ENCODE results near the gene DDR1. TPM values are rescaled to one million over a fixed set of nuclear protein-coding genes. Genes with fewer than 3 reads are reported as not detected.

Gene DDR1
- total RNA-seq, 1 experiment from 2014 or later: 0.15 TPM

GRCh38 chr6:30894381-30894780 lies 10.1 kb downstream of the DDR1 start:
- no peak overlapping the region for H3K27ac ChIP-seq (ENCODE audit: low read length)
- H4K20me1 ChIP-seq (ENCODE audit: insufficient read depth, low read depth, low read length): no peaks in the 10 kb centered on the region
- H3K36me3 ChIP-seq (ENCODE audit: insufficient read depth, low read length): no peaks in the 10 kb centered on the region
- no peaks in the 10 kb centered on the region for H3K4me1 ChIP-seq (ENCODE audit: low read length)
- no peaks in the 10 kb centered on the region for H3K79me2 ChIP-seq (ENCODE audit: low read length)
- no peak for DNase-seq
- no peak overlapping the region for H2AFZ ChIP-seq (ENCODE audit: low read length)
- no peak overlapping the region for H3K4me2 ChIP-seq (ENCODE audit: low read depth, low read length, poor library complexity, severe bottlenecking)
- no peaks in the 10 kb centered on the region for H3K27me3 ChIP-seq (ENCODE audit: low read length)
- H3K9ac ChIP-seq (ENCODE audit: low read length): no peak overlapping the region
- no peak overlapping the region for H3K4me3 ChIP-seq (ENCODE audit: low read length)
- no peaks in the 10 kb centered on the region for H3K9me3 ChIP-seq (ENCODE audit: low read length)
- no peaks in the 10 kb centered on the region for H3K9me2 ChIP-seq (replicated peaks; ENCODE audit: insufficient read depth, low read length)

- Histone ChIP-seq H3K27me3 (ENCODE audit: low read length) (no peaks in the 10 kb centered on the region), H3K4me3 (ENCODE audit: low read length) (no peak overlapping the region), H3K79me2 (ENCODE audit: low read length) (no peaks in the 10 kb centered on the region), H2AFZ (ENCODE audit: low read length) (no peak overlapping the region), H3K9me2 (replicated peaks; ENCODE audit: insufficient read depth, low read length) (no peaks in the 10 kb centered on the region), H3K9me3 (ENCODE audit: low read length) (no peaks in the 10 kb centered on the region), H3K9ac (ENCODE audit: low read length) (no peak overlapping the region), H3K27ac (ENCODE audit: low read length) (no peak overlapping the region), H3K4me1 (ENCODE audit: low read length) (no peaks in the 10 kb centered on the region), H4K20me1 (ENCODE audit: insufficient read depth, low read depth, low read length) (no peaks in the 10 kb centered on the region), H3K4me2 (ENCODE audit: low read depth, low read length, poor library complexity, severe bottlenecking) (no peak overlapping the region), H3K36me3 (ENCODE audit: insufficient read depth, low read length) (no peaks in the 10 kb centered on the region)
- no peak for DNase-seq
Measured at GRCh38 chr6:30894935-30895334, 10.6 kb downstream of the DDR1 start.

GRCh38 chr6:30895343-30895742 lies 11.0 kb downstream of the DDR1 start:
- no peaks in the 10 kb centered on the region for H3K27me3 ChIP-seq (ENCODE audit: low read length)
- no peak overlapping the region for H3K4me2 ChIP-seq (ENCODE audit: low read depth, low read length, poor library complexity, severe bottlenecking)
- DNase-seq: no peak
- H2AFZ ChIP-seq (ENCODE audit: low read length): no peak overlapping the region
- H3K36me3 ChIP-seq (ENCODE audit: insufficient read depth, low read length): no peaks in the 10 kb centered on the region
- H3K9ac ChIP-seq (ENCODE audit: low read length): no peak overlapping the region
- H4K20me1 ChIP-seq (ENCODE audit: insufficient read depth, low read depth, low read length): no peaks in the 10 kb centered on the region
- no peak overlapping the region for H3K27ac ChIP-seq (ENCODE audit: low read length)
- H3K9me2 ChIP-seq (replicated peaks; ENCODE audit: insufficient read depth, low read length): no peaks in the 10 kb centered on the region
- H3K4me1 ChIP-seq (ENCODE audit: low read length): no peaks in the 10 kb centered on the region
- H3K9me3 ChIP-seq (ENCODE audit: low read length): no peaks in the 10 kb centered on the region
- no peak overlapping the region for H3K4me3 ChIP-seq (ENCODE audit: low read length)
- H3K79me2 ChIP-seq (ENCODE audit: low read length): no peaks in the 10 kb centered on the region

GRCh38 chr6:30896541-30896940 lies 12.2 kb downstream of the DDR1 start:
- no peak overlapping the region for H2AFZ ChIP-seq (ENCODE audit: low read length)
- H3K9me2 ChIP-seq (replicated peaks; ENCODE audit: insufficient read depth, low read length): no peaks in the 10 kb centered on the region
- H3K79me2 ChIP-seq (ENCODE audit: low read length): no peaks in the 10 kb centered on the region
- H3K4me2 ChIP-seq (ENCODE audit: low read depth, low read length, poor library complexity, severe bottlenecking): no peak overlapping the region
- no peaks in the 10 kb centered on the region for H3K4me1 ChIP-seq (ENCODE audit: low read length)
- no peak overlapping the region for H3K4me3 ChIP-seq (ENCODE audit: low read length)
- no peaks in the 10 kb centered on the region for H3K27me3 ChIP-seq (ENCODE audit: low read length)
- H3K36me3 ChIP-seq (ENCODE audit: insufficient read depth, low read length): no peaks in the 10 kb centered on the region
- no peaks in the 10 kb centered on the region for H4K20me1 ChIP-seq (ENCODE audit: insufficient read depth, low read depth, low read length)
- DNase-seq: no peak
- no peak overlapping the region for H3K27ac ChIP-seq (ENCODE audit: low read length)
- H3K9me3 ChIP-seq (ENCODE audit: low read length): no peaks in the 10 kb centered on the region
- no peak overlapping the region for H3K9ac ChIP-seq (ENCODE audit: low read length)

GRCh38 chr6:30897882-30898281 lies 13.6 kb downstream of the DDR1 start:
- no peaks in the 10 kb centered on the region for H3K27me3 ChIP-seq (ENCODE audit: low read length)
- no peaks in the 10 kb centered on the region for H3K36me3 ChIP-seq (ENCODE audit: insufficient read depth, low read length)
- H3K9me2 ChIP-seq (replicated peaks; ENCODE audit: insufficient read depth, low read length): no peaks in the 10 kb centered on the region
- H3K9ac ChIP-seq (ENCODE audit: low read length): no peak overlapping the region
- H3K79me2 ChIP-seq (ENCODE audit: low read length): no peaks in the 10 kb centered on the region
- H3K27ac ChIP-seq (ENCODE audit: low read length): no peak overlapping the region
- no peaks in the 10 kb centered on the region for H3K9me3 ChIP-seq (ENCODE audit: low read length)
- no peak overlapping the region for H2AFZ ChIP-seq (ENCODE audit: low read length)
- no peaks in the 10 kb centered on the region for H4K20me1 ChIP-seq (ENCODE audit: insufficient read depth, low read depth, low read length)
- no peak for DNase-seq
- no peaks in the 10 kb centered on the region for H3K4me1 ChIP-seq (ENCODE audit: low read length)
- H3K4me3 ChIP-seq (ENCODE audit: low read length): no peak overlapping the region
- H3K4me2 ChIP-seq (ENCODE audit: low read depth, low read length, poor library complexity, severe bottlenecking): no peak overlapping the region

- Histone ChIP-seq H3K9ac (ENCODE audit: low read length) (no peak overlapping the region), H3K79me2 (ENCODE audit: low read length) (no peaks in the 10 kb centered on the region), H3K27me3 (ENCODE audit: low read length) (no peaks in the 10 kb centered on the region), H3K4me1 (ENCODE audit: low read length) (no peaks in the 10 kb centered on the region), H3K4me3 (ENCODE audit: low read length) (no peak overlapping the region), H3K9me2 (replicated peaks; ENCODE audit: insufficient read depth, low read length) (no peaks in the 10 kb centered on the region), H3K36me3 (ENCODE audit: insufficient read depth, low read length) (no peaks in the 10 kb centered on the region), H3K9me3 (ENCODE audit: low read length) (no peaks in the 10 kb centered on the region), H4K20me1 (ENCODE audit: insufficient read depth, low read depth, low read length) (no peaks in the 10 kb centered on the region), H2AFZ (ENCODE audit: low read length) (no peak overlapping the region), H3K4me2 (ENCODE audit: low read depth, low read length, poor library complexity, severe bottlenecking) (no peak overlapping the region), H3K27ac (ENCODE audit: low read length) (no peak overlapping the region)
- no peak for DNase-seq
Measured at GRCh38 chr6:30898750-30899360, 14.5 kb downstream of the DDR1 start.

- Histone ChIP-seq H3K4me3 (ENCODE audit: low read length) (no peak overlapping the region), H3K27me3 (ENCODE audit: low read length) (no peaks in the 10 kb centered on the region), H4K20me1 (ENCODE audit: insufficient read depth, low read depth, low read length) (no peaks in the 10 kb centered on the region), H3K9me2 (replicated peaks; ENCODE audit: insufficient read depth, low read length) (no peaks in the 10 kb centered on the region), H3K36me3 (ENCODE audit: insufficient read depth, low read length) (no peaks in the 10 kb centered on the region), H3K79me2 (ENCODE audit: low read length) (no peaks in the 10 kb centered on the region), H3K4me1 (ENCODE audit: low read length) (no peaks in the 10 kb centered on the region), H3K27ac (ENCODE audit: low read length) (no peak overlapping the region), H3K9me3 (ENCODE audit: low read length) (no peaks in the 10 kb centered on the region), H3K4me2 (ENCODE audit: low read depth, low read length, poor library complexity, severe bottlenecking) (no peak overlapping the region), H2AFZ (ENCODE audit: low read length) (no peak overlapping the region), H3K9ac (ENCODE audit: low read length) (no peak overlapping the region)
- DNase-seq: no peak
Measured at GRCh38 chr6:30900863-30901417, 16.6 kb downstream of the DDR1 start.

GRCh38 chr6:30901436-30901835 lies 17.1 kb downstream of the DDR1 start:
- no peak overlapping the region for H2AFZ ChIP-seq (ENCODE audit: low read length)
- H3K9ac ChIP-seq (ENCODE audit: low read length): no peak overlapping the region
- H3K27ac ChIP-seq (ENCODE audit: low read length): no peak overlapping the region
- no peaks in the 10 kb centered on the region for H3K9me2 ChIP-seq (replicated peaks; ENCODE audit: insufficient read depth, low read length)
- DNase-seq: no peak
- no peaks in the 10 kb centered on the region for H3K36me3 ChIP-seq (ENCODE audit: insufficient read depth, low read length)
- H3K4me3 ChIP-seq (ENCODE audit: low read length): no peak overlapping the region
- no peaks in the 10 kb centered on the region for H3K9me3 ChIP-seq (ENCODE audit: low read length)
- H4K20me1 ChIP-seq (ENCODE audit: insufficient read depth, low read depth, low read length): no peaks in the 10 kb centered on the region
- H3K79me2 ChIP-seq (ENCODE audit: low read length): no peaks in the 10 kb centered on the region
- no peak overlapping the region for H3K4me2 ChIP-seq (ENCODE audit: low read depth, low read length, poor library complexity, severe bottlenecking)
- H3K27me3 ChIP-seq (ENCODE audit: low read length): no peaks in the 10 kb centered on the region
- no peaks in the 10 kb centered on the region for H3K4me1 ChIP-seq (ENCODE audit: low read length)
